Breast epithelium (tissue), 3 donors: Measurements from ENCODE around the gene ACTRT2.

Source experiments
- POLR2A ChIP-seq: fragments of 450-650 bp; IDR thresholded peaks from one replicate; pipeline ENCODE4 v1.6.1; 2016; ENCODE audit warnings: antibody characterized with exemption, mild to moderate bottlenecking, moderate library complexity
- TF ChIP-seq, protein P1 (sequence below), 3 donors: fragments of 450-650 bp; IDR thresholded peaks; one replicate each; pipeline ENCODE4 v1.5.1; 2016 to 2017; ENCODE audit warnings: antibody characterized with exemption in 3 of 3, mild to moderate bottlenecking in 3 of 3, moderate library complexity in 3 of 3

DNA sequence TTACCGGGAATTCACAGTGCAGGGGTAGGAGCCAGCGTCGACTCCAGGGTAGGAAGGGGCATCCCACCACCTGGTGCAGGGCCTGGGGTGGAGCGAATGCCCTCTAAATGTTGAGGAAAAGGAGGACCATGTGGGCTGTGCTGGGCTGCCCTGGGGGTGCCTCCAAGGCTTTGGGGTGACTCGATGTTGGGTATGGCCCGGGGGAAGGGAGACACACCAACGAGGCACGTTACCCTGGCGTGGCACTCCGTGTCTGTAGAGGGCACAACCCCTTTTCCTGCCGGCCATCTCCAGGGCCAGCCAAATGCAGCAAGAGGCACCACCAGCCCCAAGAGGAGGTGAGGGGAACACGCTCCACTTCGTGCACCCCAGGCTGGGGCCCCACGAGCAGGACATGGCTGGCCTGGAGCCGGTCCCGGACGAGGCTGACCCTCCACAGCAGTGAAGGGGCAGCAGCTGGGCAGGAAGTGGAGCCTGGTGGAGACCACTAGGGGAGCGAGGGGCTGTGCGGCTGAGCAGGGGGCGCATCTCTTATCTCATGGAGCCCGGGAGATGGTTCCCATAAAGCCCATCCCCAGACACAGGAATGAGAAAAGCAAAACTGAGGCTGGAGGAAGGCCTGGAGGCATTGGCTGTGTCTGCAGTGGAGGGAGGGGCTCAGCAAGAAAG lies 11.2 kb downstream of the ACTRT2 start:
- TF ChIP-seq, protein P1, sequence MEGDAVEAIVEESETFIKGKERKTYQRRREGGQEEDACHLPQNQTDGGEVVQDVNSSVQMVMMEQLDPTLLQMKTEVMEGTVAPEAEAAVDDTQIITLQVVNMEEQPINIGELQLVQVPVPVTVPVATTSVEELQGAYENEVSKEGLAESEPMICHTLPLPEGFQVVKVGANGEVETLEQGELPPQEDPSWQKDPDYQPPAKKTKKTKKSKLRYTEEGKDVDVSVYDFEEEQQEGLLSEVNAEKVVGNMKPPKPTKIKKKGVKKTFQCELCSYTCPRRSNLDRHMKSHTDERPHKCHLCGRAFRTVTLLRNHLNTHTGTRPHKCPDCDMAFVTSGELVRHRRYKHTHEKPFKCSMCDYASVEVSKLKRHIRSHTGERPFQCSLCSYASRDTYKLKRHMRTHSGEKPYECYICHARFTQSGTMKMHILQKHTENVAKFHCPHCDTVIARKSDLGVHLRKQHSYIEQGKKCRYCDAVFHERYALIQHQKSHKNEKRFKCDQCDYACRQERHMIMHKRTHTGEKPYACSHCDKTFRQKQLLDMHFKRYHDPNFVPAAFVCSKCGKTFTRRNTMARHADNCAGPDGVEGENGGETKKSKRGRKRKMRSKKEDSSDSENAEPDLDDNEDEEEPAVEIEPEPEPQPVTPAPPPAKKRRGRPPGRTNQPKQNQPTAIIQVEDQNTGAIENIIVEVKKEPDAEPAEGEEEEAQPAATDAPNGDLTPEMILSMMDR (IDR thresholded peaks at IDR 0.05), result no peak
- TF ChIP-seq POLR2A, result no peak
